ENCODE data around the gene CREB5.

Gene CREB5

DNA sequence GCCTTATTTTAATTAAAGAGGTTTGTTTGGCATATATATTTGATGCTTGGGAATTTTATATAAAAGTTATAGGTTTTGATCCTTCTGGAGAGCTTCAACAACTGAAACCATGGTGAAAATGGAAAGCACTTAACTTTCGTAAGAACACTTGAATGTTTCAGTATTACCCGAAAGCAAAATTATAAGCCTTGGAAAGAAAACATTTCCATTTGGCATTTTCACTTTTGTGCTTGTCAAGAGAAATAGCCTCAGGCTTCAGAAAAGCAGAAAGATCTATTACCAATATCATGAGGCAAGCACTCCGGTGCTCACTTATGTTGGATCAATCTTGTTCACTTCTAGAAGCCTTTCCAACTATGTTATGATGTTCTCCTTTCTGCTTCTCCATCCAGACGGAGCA is 289.9 kb downstream of the CREB5 start:
- Mint-ChIP-seq H3K27ac (no peak overlapping the region), H3K4me1 (ENCODE audit: low read depth) (no peaks in the 10 kb centered on the region), H3K9me3 (no peaks in the 10 kb centered on the region), H3K36me3 (ENCODE audit: low read depth) (no peaks in the 10 kb centered on the region), H3K4me3 (no peak overlapping the region), H3K27me3 (ENCODE audit: low read depth) (no peaks in the 10 kb centered on the region)
- no peak for DNase-seq (ENCODE audit: low spot score)

DNA sequence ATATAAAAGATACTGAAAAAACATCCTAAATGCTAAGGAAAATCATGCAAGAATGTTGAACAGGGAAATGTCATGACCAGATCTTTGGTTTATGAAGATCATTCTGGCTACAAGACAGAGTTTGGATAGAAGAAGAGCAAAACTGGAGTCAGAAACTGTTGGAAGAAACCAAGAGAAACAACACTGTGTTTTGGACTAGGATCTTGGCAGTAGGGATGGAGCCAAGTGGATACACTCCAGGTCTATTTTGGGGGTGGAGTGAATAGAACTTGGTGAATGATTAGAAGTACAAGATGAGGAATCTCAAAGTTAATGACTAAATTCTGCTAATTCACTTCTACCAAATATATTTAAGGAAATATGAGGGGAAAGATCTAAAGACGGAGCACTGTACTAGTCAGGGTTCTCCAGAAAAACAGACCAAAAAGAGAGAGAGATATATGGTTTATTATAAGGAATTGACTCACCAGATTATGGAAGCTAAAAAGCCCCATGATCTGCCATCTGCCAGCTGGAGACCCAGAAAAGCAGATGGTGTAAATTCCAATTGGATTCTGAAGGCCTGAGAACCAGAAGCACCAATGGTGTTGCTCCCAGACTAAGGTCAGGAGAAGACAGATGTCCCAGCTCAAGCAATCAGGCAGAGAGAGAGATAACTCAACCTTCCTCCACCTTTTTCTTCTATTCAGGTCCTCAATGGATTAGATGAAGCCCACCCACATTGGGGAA is 290.9 kb downstream of the CREB5 start:
- no peak overlapping the region for H3K27ac Mint-ChIP-seq
- H3K4me3 Mint-ChIP-seq, result no peak overlapping the region
- no peaks in the 10 kb centered on the region for H3K9me3 Mint-ChIP-seq
- H3K4me1 Mint-ChIP-seq (ENCODE audit: low read depth), result no peaks in the 10 kb centered on the region
- H3K36me3 Mint-ChIP-seq (ENCODE audit: low read depth), result no peaks in the 10 kb centered on the region
- H3K27me3 Mint-ChIP-seq (ENCODE audit: low read depth), result no peaks in the 10 kb centered on the region
- DNase-seq (ENCODE audit: low spot score), result no peak

DNA sequence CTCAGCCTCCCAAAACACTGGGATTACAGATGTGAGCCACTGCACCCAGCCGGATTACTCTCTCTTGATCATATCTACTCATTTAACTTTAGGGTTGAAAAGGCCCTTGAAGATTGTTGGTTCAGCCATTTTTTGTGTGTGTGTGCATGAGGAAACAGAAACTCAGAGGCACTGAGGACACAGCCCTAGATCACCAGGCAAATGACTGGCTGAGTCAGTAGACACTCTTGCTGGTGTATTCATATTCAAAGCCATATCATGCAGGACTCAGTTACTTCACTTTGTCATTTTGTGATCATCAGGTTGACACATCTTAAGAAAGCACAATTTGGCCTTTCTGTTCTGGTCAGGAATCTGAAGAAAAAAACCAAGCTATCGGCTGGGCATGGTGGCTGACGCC is 292.4 kb downstream of the CREB5 start:
- H3K36me3 Mint-ChIP-seq (ENCODE audit: low read depth), result no peaks in the 10 kb centered on the region
- H3K27ac Mint-ChIP-seq, result no peak overlapping the region
- DNase-seq (ENCODE audit: low spot score), result no peak
- no peaks in the 10 kb centered on the region for H3K27me3 Mint-ChIP-seq (ENCODE audit: low read depth)
- no peaks in the 10 kb centered on the region for H3K9me3 Mint-ChIP-seq
- H3K4me1 Mint-ChIP-seq (ENCODE audit: low read depth), result no peaks in the 10 kb centered on the region
- no peak overlapping the region for H3K4me3 Mint-ChIP-seq

DNA sequence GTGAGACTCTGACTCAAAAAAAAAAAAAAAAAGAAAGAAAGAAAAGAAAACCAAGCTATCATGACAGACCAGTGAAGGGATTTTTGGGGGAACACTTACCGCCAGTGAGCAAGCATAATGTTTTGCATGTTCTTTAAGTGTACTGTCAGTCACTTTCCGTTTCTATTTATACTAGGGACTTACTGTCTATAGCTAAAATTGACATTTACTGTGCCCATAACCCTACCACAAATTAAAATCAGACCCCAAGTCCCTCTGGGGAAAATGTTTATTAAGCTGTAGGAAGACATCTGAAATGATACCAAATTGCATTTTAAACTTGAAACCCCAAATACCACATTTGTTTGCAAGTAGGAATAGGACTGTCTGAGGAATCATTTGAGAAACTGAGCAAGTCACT is 293.0 kb downstream of the CREB5 start:
- no peak for DNase-seq (ENCODE audit: low spot score)

DNA sequence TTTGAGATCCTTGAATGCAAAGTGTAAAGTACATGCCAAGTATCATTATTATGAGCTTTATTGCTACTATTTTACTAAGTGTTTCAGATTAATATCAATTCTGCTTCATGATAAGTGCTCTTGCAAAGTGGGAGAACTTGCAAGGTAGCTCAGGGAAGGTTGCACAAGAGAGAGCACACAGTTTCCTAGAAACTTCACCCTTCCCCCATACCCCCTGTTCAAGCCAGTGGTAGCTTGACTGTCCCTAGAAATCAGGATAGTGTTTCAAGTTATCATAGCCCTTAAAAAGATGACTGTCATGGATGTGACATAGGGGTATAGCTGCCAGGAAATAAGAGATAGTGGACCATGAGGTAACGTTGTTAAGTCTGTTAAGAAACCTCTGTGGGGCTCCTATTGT is 294.3 kb downstream of the CREB5 start:
- no peak for DNase-seq (ENCODE audit: low spot score)
- no peak overlapping the region for H3K27ac Mint-ChIP-seq

More for the DNA sequence above, 293.0 kb downstream of the CREB5 start:
- Mint-ChIP-seq H3K27me3 (ENCODE audit: low read depth) (no peaks in the 10 kb centered on the region), H3K27ac (no peak overlapping the region), H3K36me3 (ENCODE audit: low read depth) (no peaks in the 10 kb centered on the region), H3K4me3 (no peak overlapping the region), H3K9me3 (no peaks in the 10 kb centered on the region), H3K4me1 (ENCODE audit: low read depth) (no peaks in the 10 kb centered on the region)

DNA sequence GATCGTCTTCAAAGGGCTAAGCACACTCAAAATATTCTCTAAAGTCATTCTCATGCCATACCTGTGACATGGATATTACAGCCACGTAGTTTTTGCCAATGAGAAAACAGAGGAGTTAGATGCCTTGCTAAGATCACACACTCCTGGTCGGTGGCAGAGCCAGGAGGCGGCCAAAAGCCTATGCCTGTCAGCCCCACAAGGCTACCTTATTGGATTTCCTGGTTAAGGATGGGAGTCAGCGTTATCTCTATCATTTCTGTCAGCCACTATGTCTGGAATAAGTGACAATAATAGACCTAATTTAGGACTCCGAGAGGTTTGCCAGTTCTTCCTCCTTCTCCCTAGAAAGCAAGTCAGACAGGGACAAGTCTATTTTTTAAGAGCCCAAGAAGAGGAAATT is 295.0 kb downstream of the CREB5 start:
- H3K27ac Mint-ChIP-seq, result no peak overlapping the region
- H3K27me3 Mint-ChIP-seq (ENCODE audit: low read depth), result no peaks in the 10 kb centered on the region
- DNase-seq (ENCODE audit: low spot score), result no peak
- no peaks in the 10 kb centered on the region for H3K36me3 Mint-ChIP-seq (ENCODE audit: low read depth)
- no peak overlapping the region for H3K4me3 Mint-ChIP-seq
- H3K4me1 Mint-ChIP-seq (ENCODE audit: low read depth), result no peaks in the 10 kb centered on the region
- H3K9me3 Mint-ChIP-seq, result no peaks in the 10 kb centered on the region

More for the DNA sequence above, 294.3 kb downstream of the CREB5 start:
- Mint-ChIP-seq H3K36me3 (ENCODE audit: low read depth) (no peaks in the 10 kb centered on the region), H3K27me3 (ENCODE audit: low read depth) (no peaks in the 10 kb centered on the region), H3K4me1 (ENCODE audit: low read depth) (no peaks in the 10 kb centered on the region), H3K9me3 (no peaks in the 10 kb centered on the region), H3K4me3 (no peak overlapping the region)

DNA sequence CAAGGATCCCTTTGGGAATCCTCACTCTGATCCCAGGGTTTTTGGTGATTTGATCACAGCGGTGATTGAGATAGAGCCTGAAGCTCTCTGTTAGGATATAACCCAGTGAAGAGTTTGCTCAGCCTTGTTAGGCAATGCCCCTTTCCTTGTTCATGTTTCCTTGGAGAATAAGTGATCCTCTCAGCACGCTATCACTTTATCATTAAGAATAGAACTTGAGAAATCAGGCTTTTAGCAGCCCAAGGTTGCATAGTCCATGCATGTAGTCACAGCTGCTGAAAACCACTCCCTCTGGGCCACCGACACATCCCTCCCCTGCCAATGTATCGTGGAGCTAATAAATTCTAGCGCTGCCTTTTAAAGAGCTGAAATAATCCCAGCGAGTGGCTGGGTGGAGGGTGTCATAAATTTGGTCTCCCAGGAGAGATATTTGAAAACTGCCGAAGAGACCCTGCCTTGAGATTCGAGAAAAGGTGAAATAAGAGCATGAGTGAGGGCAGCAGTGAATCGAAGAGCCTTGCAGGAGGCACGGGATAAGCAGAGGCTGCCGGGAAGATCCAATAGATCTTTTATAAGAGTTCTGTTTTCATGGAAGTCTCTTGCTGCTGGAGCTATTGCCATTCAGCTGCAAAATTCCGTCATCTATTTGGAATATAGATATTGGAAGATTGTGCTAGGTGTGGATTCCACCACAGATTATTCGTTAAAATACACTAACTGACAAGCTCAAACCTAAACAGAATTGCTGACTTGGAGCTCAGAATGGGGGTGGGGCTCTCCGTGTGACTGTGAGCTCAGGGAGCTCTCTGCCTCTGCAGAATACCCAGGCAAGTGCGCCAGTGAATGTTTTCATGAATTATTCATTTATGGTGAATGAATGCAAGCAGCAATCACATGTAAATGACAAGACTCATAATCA is 296.0 kb downstream of the CREB5 start:
- Mint-ChIP-seq H3K9me3 (no peaks in the 10 kb centered on the region), H3K4me1 (ENCODE audit: low read depth) (no peaks in the 10 kb centered on the region), H3K4me3 (no peak overlapping the region), H3K27ac (no peak overlapping the region), H3K36me3 (ENCODE audit: low read depth) (no peaks in the 10 kb centered on the region), H3K27me3 (ENCODE audit: low read depth) (no peaks in the 10 kb centered on the region)
- DNase-seq (ENCODE audit: low spot score), result no peak

DNA sequence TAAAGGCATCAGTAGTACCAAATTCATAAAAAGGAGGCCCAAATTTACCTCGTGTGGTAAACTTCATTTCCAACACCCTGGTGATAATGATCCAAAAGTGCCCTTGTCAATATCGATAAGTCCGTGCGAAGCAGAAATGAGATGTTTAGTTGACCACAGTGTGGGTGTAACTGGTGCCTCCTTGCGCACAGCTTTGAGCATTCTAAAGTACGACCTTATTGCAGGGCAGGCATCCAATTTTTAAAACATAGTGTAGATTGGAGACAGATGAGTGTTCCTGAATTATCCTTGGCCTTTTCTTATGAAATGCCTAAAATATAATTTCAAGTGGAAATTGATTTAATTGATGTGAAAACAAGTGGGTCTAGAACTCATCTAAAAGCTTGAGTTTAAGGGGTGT is 297.4 kb downstream of the CREB5 start:
- Mint-ChIP-seq H3K9me3 (no peaks in the 10 kb centered on the region), H3K27me3 (ENCODE audit: low read depth) (peaks cover 2% of the 10 kb centered on the region), H3K36me3 (ENCODE audit: low read depth) (no peaks in the 10 kb centered on the region), H3K4me3 (no peak overlapping the region), H3K27ac (no peak overlapping the region), H3K4me1 (ENCODE audit: low read depth) (no peaks in the 10 kb centered on the region)
- no peak for DNase-seq (ENCODE audit: low spot score)

DNA sequence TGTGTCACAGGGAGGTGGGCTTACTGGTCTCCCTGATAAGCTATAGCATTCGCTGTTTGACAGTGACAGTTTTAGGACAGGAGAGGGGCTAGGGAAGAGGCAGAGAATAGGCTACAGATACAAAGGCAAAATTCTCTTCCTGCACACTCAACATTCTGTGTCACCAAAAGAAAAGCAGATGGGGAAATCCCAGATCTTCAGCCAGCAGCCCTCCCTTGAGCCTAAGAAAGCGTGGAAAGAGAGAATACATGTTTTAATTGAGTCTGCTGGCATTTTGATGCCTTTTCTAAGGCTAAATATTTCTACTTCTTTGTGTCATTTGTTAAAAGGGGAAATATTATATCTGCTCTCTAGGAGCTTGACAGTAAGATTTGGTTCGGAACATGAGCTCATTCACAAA is 298.8 kb downstream of the CREB5 start:
- peaks cover 2% of the 10 kb centered on the region for H3K27me3 Mint-ChIP-seq (ENCODE audit: low read depth)
- no peak overlapping the region for H3K4me3 Mint-ChIP-seq
- H3K27ac Mint-ChIP-seq, result no peak overlapping the region
- H3K4me1 Mint-ChIP-seq (ENCODE audit: low read depth), result no peaks in the 10 kb centered on the region
- no peaks in the 10 kb centered on the region for H3K9me3 Mint-ChIP-seq
- H3K36me3 Mint-ChIP-seq (ENCODE audit: low read depth), result no peaks in the 10 kb centered on the region
- DNase-seq (ENCODE audit: low spot score), result no peak

DNA sequence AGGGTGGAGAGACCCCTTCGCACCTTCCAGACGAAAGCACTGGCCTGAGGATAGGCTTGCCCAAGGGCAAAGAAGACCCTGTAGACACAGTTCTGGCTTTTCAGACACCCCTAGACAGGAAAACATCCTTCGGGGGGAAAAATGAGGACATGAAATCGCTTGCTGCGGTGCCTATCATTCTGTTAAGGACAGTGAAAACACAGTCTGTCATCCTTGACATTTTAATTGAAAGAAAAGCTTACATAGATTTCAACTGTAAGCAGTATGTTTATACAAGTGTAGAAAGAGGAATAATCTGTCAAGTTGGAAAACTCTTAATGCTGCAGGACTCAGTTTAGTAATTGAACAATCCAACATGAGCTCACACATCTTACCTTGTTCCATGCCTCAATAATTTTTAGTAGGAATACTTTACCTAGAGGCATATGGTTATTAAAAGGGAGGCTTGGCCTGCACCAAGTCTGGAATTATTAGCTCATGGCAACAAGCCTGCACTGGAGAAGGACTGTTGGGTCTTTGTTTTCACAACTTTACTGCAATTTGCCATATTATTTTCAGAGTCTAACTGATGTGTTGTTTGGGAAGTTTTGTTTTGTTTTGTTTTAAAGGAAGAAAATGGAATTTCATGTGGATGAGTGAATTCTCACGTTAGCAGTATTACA is 302.3 kb downstream of the CREB5 start:
- Mint-ChIP-seq H3K4me3 (no peak overlapping the region), H3K36me3 (ENCODE audit: low read depth) (no peaks in the 10 kb centered on the region), H3K27ac (no peak overlapping the region), H3K27me3 (ENCODE audit: low read depth) (peaks cover 2% of the 10 kb centered on the region), H3K9me3 (no peaks in the 10 kb centered on the region), H3K4me1 (ENCODE audit: low read depth) (no peaks in the 10 kb centered on the region)
- DNase-seq (ENCODE audit: low spot score), result no peak

DNA sequence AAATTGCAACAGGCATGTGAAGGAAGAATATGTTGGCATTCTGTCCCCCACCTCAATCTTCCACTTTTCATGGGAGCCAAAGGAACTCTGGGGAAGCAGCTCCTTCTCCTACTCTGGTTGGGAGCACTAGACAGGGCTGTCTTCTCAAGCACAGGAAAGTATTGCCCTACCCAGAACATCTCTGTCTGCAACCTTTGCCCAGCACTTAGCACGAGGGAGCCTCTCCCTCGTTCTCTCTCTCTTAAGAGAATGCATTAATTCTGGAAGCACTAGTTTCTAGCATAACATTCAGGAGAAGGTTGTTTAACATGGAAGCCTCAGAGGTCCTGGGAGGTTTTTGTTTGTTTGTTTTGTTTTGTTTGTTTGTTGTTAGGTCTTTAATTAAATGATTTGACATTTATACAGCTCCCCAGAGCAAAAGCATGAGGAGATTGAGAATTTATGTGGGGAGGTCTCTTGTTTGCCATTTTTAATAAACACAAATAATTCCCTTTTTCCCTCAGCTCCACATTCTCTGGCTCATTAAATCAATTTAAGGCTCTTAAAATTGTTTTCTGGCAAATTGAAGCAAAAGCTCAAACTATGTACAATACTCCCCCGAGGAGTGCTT is 305.2 kb downstream of the CREB5 start:
- no peaks in the 10 kb centered on the region for H3K9me3 Mint-ChIP-seq
- H3K27me3 Mint-ChIP-seq (ENCODE audit: low read depth), result peaks cover 2% of the 10 kb centered on the region
- H3K4me3 Mint-ChIP-seq, result no peak overlapping the region
- DNase-seq (ENCODE audit: low spot score), result no peak
- H3K27ac Mint-ChIP-seq, result no peak overlapping the region
- H3K36me3 Mint-ChIP-seq (ENCODE audit: low read depth), result no peaks in the 10 kb centered on the region
- H3K4me1 Mint-ChIP-seq (ENCODE audit: low read depth), result no peaks in the 10 kb centered on the region

DNA sequence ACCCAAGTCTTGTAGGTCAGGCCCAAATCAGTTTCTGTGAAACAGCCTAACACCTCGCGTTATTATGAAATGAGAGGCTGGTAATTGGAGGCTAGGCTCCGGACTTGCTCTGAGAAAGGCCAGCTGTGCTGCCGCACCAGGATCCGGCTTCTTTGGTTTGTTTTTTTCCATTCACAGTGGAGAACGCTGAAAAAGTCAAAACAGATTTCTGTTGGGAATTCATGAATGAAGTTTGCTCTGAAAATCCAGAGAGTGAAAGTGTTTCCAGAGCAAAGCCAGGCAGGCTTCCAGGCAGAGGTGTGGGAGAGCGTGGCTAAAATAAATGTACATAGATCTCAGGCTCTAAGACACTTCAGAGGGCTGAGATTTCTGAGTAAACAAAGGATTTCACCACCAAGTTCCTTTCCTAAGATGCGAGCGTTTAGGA is 305.8 kb downstream of the CREB5 start:
- DNase-seq (ENCODE audit: low spot score), result no peak
- no peaks in the 10 kb centered on the region for H3K4me1 Mint-ChIP-seq (ENCODE audit: low read depth)
- peaks cover 2% of the 10 kb centered on the region for H3K27me3 Mint-ChIP-seq (ENCODE audit: low read depth)
- no peaks in the 10 kb centered on the region for H3K36me3 Mint-ChIP-seq (ENCODE audit: low read depth)
- H3K4me3 Mint-ChIP-seq, result no peak overlapping the region
- H3K9me3 Mint-ChIP-seq, result no peaks in the 10 kb centered on the region
- H3K27ac Mint-ChIP-seq, result no peak overlapping the region

DNA sequence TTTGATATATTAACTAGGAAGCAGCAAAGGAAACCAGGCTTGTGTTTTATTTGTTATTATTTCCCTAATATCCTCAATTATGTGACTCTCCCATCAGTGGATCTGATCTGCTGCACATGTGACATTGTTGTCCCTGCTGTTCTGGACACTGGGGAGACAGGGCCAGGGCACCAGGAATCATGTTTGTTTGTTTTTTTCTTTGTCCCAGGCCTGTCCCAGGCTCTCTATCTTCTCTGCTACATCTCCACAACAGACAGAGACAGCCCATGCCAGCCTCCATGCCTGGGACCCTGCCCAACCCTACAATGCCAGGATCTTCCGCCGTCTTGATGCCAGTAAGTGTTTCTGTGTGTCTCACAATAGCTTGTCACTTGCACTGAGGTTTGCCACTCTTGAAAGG is 306.2 kb downstream of the CREB5 start:
- Mint-ChIP-seq H3K27ac (no peak overlapping the region), H3K9me3 (no peaks in the 10 kb centered on the region), H3K4me3 (no peak overlapping the region), H3K36me3 (ENCODE audit: low read depth) (no peaks in the 10 kb centered on the region), H3K27me3 (ENCODE audit: low read depth) (peaks cover 2% of the 10 kb centered on the region), H3K4me1 (ENCODE audit: low read depth) (no peaks in the 10 kb centered on the region)
- DNase-seq (ENCODE audit: low spot score), result no peak

DNA sequence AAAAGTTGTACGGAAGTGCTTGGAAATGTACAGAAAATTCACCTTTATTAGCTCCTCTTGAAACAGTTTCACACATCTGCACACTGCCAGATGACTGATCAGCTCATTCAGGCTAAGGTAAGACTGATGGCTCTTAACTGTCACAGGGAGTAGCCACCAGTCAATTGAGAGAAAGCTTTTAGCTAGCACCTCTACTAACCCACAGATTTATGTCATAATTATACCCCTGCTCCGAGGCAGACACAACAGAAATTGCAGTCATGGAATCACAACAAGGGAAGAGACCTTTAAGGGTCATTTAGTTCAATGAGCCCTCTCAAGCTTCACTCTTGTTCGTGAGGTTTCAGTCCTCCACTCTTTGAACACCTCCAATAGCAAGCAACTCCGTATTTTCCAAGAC is 310.4 kb downstream of the CREB5 start:
- H3K27me3 Mint-ChIP-seq (ENCODE audit: low read depth), result no peaks in the 10 kb centered on the region
- no peak overlapping the region for H3K27ac Mint-ChIP-seq
- H3K36me3 Mint-ChIP-seq (ENCODE audit: low read depth), result no peaks in the 10 kb centered on the region
- H3K9me3 Mint-ChIP-seq, result no peaks in the 10 kb centered on the region
- no peak overlapping the region for H3K4me3 Mint-ChIP-seq
- no peaks in the 10 kb centered on the region for H3K4me1 Mint-ChIP-seq (ENCODE audit: low read depth)
- DNase-seq (ENCODE audit: low spot score), result no peak

All from T-helper 2 cell treated with Interferon-gamma antibody and Interleukin-4, amounts not matched to agents 5 μg/mL and 100 μg/mL, for 36 hours (primary cell).